ENCODE data around the gene HEXA.
A peak's percentile ranks its signal among the peaks of the same experiment; 100 is the strongest.

The HEXA gene

DNA sequence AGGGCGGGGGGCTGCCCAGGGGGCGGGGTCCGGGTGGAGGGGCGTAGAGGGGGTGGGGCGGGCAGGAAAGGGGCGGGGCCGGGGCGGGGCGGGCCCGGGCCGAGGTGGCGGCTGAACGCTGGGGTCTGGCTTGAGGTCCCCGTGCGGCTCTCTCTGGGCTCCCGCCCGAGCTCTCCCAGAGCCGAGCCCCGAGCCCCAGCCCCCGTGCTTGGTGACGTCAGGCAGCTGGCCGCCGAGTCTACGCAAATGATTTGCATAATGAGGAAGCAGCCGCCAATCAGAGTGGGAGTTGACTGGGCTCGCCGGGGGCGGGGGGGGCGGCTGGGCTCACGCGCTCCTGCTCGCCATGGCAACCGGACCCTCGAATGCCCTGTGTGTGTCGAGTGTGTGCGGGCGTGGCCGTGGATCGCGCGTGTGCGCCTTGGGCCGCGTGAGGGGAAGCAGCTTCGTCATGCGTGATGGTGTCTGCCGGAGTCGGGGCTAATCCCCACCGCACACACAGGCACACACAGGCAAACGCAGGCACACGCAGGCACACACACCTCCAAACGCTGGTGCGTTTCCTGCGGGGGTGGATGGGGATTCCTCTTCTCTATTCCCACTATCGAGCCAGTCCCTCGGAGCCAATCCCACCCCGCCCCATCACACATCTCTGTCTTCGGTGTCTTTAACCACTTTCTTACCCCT is 55.7 kb downstream of the HEXA start, which contains the start of gene CELF6:
Gene CELF6 (minus strand): TSS at position 173 of the 687 bp plus-strand sequence. CDS start 283 bp downstream, outside the sequence.
- DNase-seq (ENCODE audit: low read depth in 4 of 4, low spot score in 1 of 4) = peak; percentile 31 to 61 (median 48)

DNA sequence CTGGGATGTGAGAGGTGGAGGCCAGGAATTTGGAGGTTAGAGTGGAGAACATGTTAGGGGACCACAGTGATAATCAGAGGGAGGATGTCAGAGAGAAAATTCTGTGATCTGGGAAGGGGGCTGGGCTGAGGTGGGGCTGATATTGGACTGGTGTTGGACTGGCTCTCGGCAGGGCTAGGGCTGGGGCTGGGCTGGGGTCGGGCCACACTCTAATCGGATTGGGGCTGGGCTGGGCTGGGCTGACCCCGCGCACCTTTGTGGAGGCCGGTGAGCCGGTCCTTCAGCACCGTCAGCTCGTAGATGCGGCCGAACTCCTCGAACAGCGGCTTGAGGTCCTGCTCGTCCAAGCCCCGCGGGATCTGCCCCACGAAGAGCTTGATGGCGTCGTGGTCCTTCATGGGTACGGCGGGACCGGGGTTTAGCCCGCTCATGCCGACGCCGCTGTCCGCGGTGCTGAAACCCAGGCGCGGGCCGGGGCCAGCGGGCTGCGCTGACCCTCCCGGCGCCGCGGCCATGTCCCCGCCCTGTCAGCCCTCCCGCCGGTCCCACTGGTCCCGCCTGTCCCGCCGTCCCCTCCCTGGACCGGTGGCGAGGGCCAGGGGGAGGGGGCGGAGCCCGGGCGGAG is 56.3 kb downstream of the HEXA start:
- DNase-seq (ENCODE audit: low read depth in 4 of 4, low spot score in 1 of 4) = peak in 2 of 4 experiments; percentile 7 to 20

- no peak for DNase-seq (ENCODE audit: low read depth in 4 of 4, low spot score in 1 of 4)
These were observed 57.3 kb downstream of the HEXA start for GRCh38 chr15:72318408-72318942.

DNA sequence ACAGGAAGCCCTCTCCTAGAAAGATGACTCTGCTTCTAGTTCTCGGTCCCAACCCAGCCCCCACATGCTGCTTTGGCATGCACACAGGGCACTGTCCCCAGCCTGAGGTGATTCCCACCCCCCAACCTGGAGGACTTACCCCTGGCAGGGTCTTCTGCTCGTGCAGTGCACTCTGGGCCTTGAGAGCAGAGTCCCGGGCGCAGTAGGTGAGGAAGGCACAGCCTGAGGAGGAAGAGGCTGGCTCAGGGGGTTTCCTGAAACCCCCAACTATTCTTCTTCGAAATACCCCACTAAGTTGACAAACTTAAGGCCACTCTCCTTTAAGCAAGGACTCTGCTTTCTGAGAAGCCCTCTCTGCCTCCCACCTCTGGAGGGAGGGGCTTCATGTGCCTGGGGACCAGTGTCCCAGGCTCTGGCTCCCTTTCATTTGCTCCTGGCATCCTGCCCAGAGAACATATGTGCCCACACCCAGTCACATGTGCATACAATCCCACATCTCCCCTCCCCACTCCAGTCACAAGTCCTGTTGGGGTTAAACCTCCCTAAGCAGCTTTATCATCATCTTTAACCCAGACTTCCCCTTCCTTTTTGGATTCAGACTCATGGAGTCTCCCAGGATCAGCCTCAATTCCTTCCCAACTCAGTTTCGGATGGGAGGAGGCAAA is 60.0 kb downstream of the HEXA start:
- DNase-seq (ENCODE audit: low read depth in 4 of 4, low spot score in 1 of 4) = no peak

DNA sequence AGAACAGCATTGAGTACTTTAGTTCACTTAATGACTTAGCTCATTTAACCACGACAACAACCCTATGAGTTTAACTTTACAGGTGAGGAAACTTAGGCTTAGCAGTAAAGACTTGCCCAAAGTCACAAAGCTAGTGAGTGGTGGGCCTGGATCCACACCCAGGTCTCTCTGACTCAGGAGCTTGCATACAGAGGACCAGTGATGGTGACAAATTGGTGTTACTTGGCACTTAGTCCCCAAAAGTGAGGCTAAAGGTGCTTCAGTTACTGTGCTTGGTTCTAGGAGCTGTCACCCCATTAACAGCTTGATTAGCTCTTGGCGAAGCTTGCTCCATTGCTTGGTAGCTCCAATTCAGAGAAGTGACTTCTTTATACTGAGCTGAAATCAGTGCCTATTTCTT is 61.9 kb downstream of the HEXA start:
- DNase-seq (ENCODE audit: low read depth in 4 of 4, low spot score in 1 of 4) = no peak

DNA sequence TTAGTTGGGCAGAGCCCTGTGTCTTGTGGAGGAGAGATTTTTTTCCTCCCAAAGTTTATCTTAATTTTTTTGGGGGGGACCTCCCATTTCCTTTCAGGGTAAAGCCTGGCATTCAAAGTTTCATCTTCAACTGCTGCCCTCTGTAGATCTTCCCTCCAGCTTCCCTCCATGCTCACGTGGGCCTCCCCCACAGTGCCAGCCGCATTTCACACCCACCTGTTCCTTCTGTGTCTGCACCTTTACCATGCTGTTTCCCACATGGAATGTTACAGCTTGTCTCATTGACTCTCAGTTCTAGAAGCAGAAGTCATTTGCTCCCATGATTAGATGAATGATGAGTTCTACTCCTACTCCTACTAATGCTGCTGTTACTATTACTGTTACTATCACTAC is 62.4 kb downstream of the HEXA start:
- no peak for DNase-seq (ENCODE audit: low read depth in 4 of 4, low spot score in 1 of 4)

DNA sequence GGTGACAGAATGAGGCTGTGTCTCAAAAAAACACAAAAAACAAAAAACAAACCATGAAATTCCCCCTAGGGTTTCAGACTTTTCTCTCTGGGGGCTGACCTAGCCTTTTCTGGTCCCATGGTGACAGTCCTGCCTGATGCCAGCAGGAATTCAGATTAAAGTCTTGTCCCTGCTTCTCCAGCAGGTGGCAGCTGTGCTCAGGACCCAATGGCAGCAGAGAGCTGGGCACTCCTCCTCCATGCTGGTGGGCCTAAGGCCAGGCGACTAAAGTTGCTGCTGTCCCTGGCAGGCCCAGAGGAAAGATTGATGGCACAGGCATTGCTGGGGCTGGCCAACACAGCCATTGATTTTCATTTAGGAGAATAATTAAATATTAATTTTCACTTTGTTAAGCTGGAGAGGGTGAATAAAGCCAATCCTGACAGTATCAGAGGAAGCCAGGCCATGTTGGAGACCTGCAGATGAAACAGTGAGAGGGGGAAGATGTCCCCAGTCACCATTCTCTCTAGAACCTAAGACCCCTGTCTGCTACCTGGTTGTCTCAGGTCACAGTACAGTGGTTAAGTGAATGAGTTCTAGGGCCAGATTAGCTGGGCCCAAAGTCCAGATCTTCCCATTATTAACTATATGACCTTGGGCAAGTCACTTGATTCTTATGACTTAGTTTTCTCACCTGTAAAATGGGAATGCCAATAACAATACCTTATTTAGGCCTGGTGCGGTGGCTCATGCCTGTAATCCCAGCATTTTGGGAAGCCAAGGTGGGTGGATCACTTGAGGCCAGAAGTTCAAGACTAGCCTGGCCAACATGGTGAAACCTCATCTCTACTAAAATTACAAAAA is 63.0 kb downstream of the HEXA start:
- DNase-seq (ENCODE audit: low read depth in 4 of 4, low spot score in 1 of 4) = peak in 3 of 4 experiments; percentile 32 to 48 (median 37)

DNA sequence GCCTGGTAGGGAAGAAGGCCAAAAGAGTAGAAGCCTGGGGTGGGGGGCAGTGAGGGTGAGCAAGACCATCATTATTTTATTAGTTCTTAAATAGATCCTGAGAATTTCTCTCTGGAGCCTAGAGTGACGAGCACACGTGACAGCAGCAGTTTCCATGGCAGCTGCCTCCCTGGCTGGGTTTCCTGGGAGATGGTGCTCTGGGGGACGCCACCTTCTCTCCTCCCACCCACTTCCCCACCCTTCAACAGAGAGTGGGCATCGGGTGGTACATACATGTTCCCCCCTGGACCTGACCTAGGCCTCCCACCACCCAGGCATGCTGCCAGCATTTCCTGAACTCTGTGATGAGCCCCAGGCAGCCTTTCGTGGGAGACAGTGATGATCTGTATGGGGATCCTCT is 68.8 kb downstream of the HEXA start:
- no peak for DNase-seq (ENCODE audit: low read depth in 4 of 4, low spot score in 1 of 4)

GRCh38 chr15:72306211-72306785 is 69.5 kb downstream of the HEXA start:
- DNase-seq (ENCODE audit: low read depth in 4 of 4, low spot score in 1 of 4) = no peak

- DNase-seq (ENCODE audit: low read depth in 4 of 4, low spot score in 1 of 4) = no peak
These were observed 71.2 kb downstream of the HEXA start for GRCh38 chr15:72304596-72304995.

GRCh38 chr15:72302955-72303354 is 72.9 kb downstream of the HEXA start:
- DNase-seq (ENCODE audit: low read depth in 4 of 4, low spot score in 1 of 4) = no peak
